ENCODE results near the gene GRAMD2B.

GRCh38 chr5:126512451-126512850, 89.2 kb downstream of the GRAMD2B start:
- TF ChIP-seq CTCF (conservative IDR thresholded peaks at IDR 0.05; ENCODE audit: low read length): no peak
- TF ChIP-seq EZH2phosphoT487 (IDR thresholded peaks at IDR 0.05; ENCODE audit: borderline replicate concordance): no peak

Data from Loucy (cell line).